AG20443 (cell line): ENCODE data around the gene OR6J1.
"Not testable (repeated sequence)": the region's sequence is repeated elsewhere in the genome, so short reads cannot be mapped to it uniquely, and the experiment has no call there.

Source experiments
- DNase-seq: peaks from one replicate; pipeline ENCODE4 v3.0.0; 2012; ENCODE audit warnings: low spot score, mixed read lengths

The OR6J1 gene

GRCh38 chr14:22644305-22644635 is at the start of gene OR6J1:
Gene OR6J1, minus strand, starts transcription at chr14:22644352. Its CDS starts 9,541 bp downstream, at chr14:22634811.
- no peak for DNase-seq

GRCh38 chr14:22692194-22692593 is 48.0 kb upstream of the OR6J1 start:
- DNase-seq, result no peak

- peak; percentile 29 for DNase-seq
Observed at GRCh38 chr14:22691171-22691570, 47.0 kb upstream of the OR6J1 start.

- peak; percentile 42 for DNase-seq
Observed at GRCh38 chr14:22689199-22689598, 45.0 kb upstream of the OR6J1 start.

GRCh38 chr14:22687969-22688368 is 43.8 kb upstream of the OR6J1 start:
- not testable (repeated sequence) for DNase-seq

GRCh38 chr14:22686176-22686611 is 42.0 kb upstream of the OR6J1 start:
- DNase-seq, result not testable (repeated sequence)

- no peak for DNase-seq
Observed at GRCh38 chr14:22685467-22685866, 41.3 kb upstream of the OR6J1 start.

GRCh38 chr14:22683428-22683827 is 39.3 kb upstream of the OR6J1 start:
- DNase-seq, result not testable (repeated sequence)

GRCh38 chr14:22678221-22678620 is 34.1 kb upstream of the OR6J1 start:
- no peak for DNase-seq

GRCh38 chr14:22677551-22677950 is 33.4 kb upstream of the OR6J1 start:
- not testable (repeated sequence) for DNase-seq

GRCh38 chr14:22671622-22672021 is 27.5 kb upstream of the OR6J1 start:
- DNase-seq, result no peak

- no peak for DNase-seq
Observed at GRCh38 chr14:22668863-22669262, 24.7 kb upstream of the OR6J1 start.

GRCh38 chr14:22668417-22668816 is 24.3 kb upstream of the OR6J1 start:
- DNase-seq, result peak; percentile 57

GRCh38 chr14:22667881-22668280 is 23.7 kb upstream of the OR6J1 start:
- no peak for DNase-seq

- DNase-seq, result no peak
Observed at GRCh38 chr14:22666203-22666893, 22.2 kb upstream of the OR6J1 start.

GRCh38 chr14:22664261-22664660 is 20.1 kb upstream of the OR6J1 start:
- DNase-seq, result no peak

- no peak for DNase-seq
Observed at GRCh38 chr14:22660654-22661053, 16.5 kb upstream of the OR6J1 start.

GRCh38 chr14:22658946-22659345 is 14.8 kb upstream of the OR6J1 start:
- DNase-seq, result no peak

GRCh38 chr14:22657861-22658260 is 13.7 kb upstream of the OR6J1 start:
- peak; percentile 38 for DNase-seq

GRCh38 chr14:22656945-22657731 is 13.0 kb upstream of the OR6J1 start:
- DNase-seq, result no peak

- no peak for DNase-seq
Observed at GRCh38 chr14:22656226-22656625, 12.1 kb upstream of the OR6J1 start.

GRCh38 chr14:22653012-22653621 is 9.0 kb upstream of the OR6J1 start:
- DNase-seq, result peak; percentile 86

- DNase-seq, result no peak
Observed at GRCh38 chr14:22651586-22651985, 7.4 kb upstream of the OR6J1 start.
